PC-3 (cell line): ENCODE measurements around the gene SH3RF1. TPM values are rescaled to one million over a fixed set of nuclear protein-coding genes. Genes with fewer than 3 reads are reported as not detected.

ENCODE experiments used
- ATAC-seq: fragments of 200-7000 bp; cut with Tn5 transposase; 2 replicates; pipeline ENCODE4 v1.9.1; 2020; ENCODE audit warnings: mild to moderate bottlenecking, moderate library complexity
- BruUV-seq: library from RNA; stranded (reverse); fragments of 400-500 nt; replicated peaks from 2 replicates; lab custom pipeline; 2021; lab: Mats Ljungman, UMichigan
- CTCF ChIA-PET: fragments of 300-600 bp; sonication (Branson Sonifier 250); formaldehyde crosslinking; loops from one replicate; lab custom pipeline; 2022; ENCODE audit warnings: antibody characterized with exemption; lab: Charles Lee
- POLR2A ChIA-PET: fragments of 300-600 bp; sonication (Branson Sonifier 250); formaldehyde crosslinking; loops from one replicate; lab custom pipeline; 2022; ENCODE audit warnings: antibody characterized with exemption; ENCODE audit not compliant: unreplicated experiment; lab: Charles Lee
- DNase-seq: peaks from one replicate; pipeline ENCODE4 v3.0.0-alpha.2; 2015
- H2AFZ ChIP-seq: fragments of 300-600 bp; sonication (generic); 2 replicates; pipeline ENCODE4 v1.6.0; 2016; ENCODE audit warnings: antibody characterized with exemption, low read length
- H3F3A ChIP-seq: fragments of 300-600 bp; sonication (generic); one replicate; pipeline ENCODE4 v1.6.0; 2017; ENCODE audit warnings: antibody characterized with exemption, low read length, control low read depth, mild to moderate bottlenecking; ENCODE audit not compliant: unreplicated experiment
- H3K27ac ChIP-seq: fragments of 300-600 bp; sonication (generic); 2 replicates; pipeline ENCODE4 v1.5.1; 2016; ENCODE audit warnings: mild to moderate bottlenecking, low read length
- H3K27me3 ChIP-seq: fragments of 300-600 bp; sonication (generic); 2 replicates; pipeline ENCODE4 v1.6.1; 2016; ENCODE audit warnings: low read length, mixed read lengths
- H3K36me3 ChIP-seq: fragments of 300-600 bp; sonication (generic); 2 replicates; pipeline ENCODE4 v1.6.1; 2016; ENCODE audit warnings: low read depth, mixed run types, low read length, mixed read lengths
- H3K4me1 ChIP-seq: fragments of 300-600 bp; sonication (generic); 2 replicates; pipeline ENCODE4 v1.5.1; 2016; ENCODE audit warnings: low read length; ENCODE audit not compliant: insufficient read depth
- H3K4me2 ChIP-seq: fragments of 300-600 bp; sonication (generic); 2 replicates; pipeline ENCODE4 v1.6.0; 2016; ENCODE audit warnings: low read length
- H3K4me3 ChIP-seq: fragments of 300-600 bp; sonication (generic); 2 replicates; pipeline ENCODE4 v1.5.1; 2016; ENCODE audit warnings: mild to moderate bottlenecking, low read length, mixed read lengths
- H3K79me2 ChIP-seq: fragments of 300-600 bp; sonication (generic); 2 replicates; pipeline ENCODE4 v1.6.1; 2017; ENCODE audit warnings: low read length, mixed read lengths
- H3K9ac ChIP-seq: fragments of 300-600 bp; sonication (generic); 2 replicates; pipeline ENCODE4 v1.6.0; 2016; ENCODE audit warnings: mild to moderate bottlenecking, low read length
- H3K9me2 ChIP-seq: fragments of 300-600 bp; sonication (generic); replicated peaks from 2 replicates; pipeline ENCODE4 v1.6.1; 2016; ENCODE audit warnings: mixed run types, low read length, mixed read lengths
- H3K9me3 ChIP-seq: fragments of 300-600 bp; sonication (generic); 2 replicates; pipeline ENCODE4 v1.6.1; 2016; ENCODE audit warnings: low read length, mixed read lengths
- H4K20me1 ChIP-seq: fragments of 300-600 bp; sonication (generic); 2 replicates; pipeline ENCODE4 v1.6.1; 2016; ENCODE audit warnings: low read length, mixed read lengths
- CTCF ChIP-seq: fragments of 300-600 bp; sonication (generic); conservative IDR thresholded peaks from 2 replicates; pipeline ENCODE4 v1.5.1; 2017; ENCODE audit warnings: antibody characterized with exemption, low read depth, mild to moderate bottlenecking, low read length
- EZH2 ChIP-seq: fragments of 300-600 bp; sonication (generic); IDR thresholded peaks from one replicate; pipeline ENCODE4 v1.6.1; 2017; ENCODE audit warnings: antibody characterized with exemption, mild to moderate bottlenecking, low read length; ENCODE audit not compliant: unreplicated experiment
- EZH2phosphoT487 ChIP-seq: fragments of 300-600 bp; sonication (generic); IDR thresholded peaks from 2 replicates; pipeline ENCODE4 v1.6.1; 2018; ENCODE audit warnings: mild to moderate bottlenecking, antibody characterized with exemption, low read length, borderline replicate concordance
- intact Hi-C: fragments of 100-400 bp; cut with micrococcal nuclease; formaldehyde crosslinking; loops from 2 replicates; pipeline ENCODE4 v1.9.0; 2023
- total RNA-seq: library from RNA; depleted of rRNA; stranded (reverse); fragments of >200 nt; gene quantifications from 2 replicates; pipeline ENCODE4 v1.2.3, GENCODE V29; 2014

SH3RF1 gene
- total RNA-seq, 1 experiment from 2014 or later, result 21.0 TPM

DNA sequence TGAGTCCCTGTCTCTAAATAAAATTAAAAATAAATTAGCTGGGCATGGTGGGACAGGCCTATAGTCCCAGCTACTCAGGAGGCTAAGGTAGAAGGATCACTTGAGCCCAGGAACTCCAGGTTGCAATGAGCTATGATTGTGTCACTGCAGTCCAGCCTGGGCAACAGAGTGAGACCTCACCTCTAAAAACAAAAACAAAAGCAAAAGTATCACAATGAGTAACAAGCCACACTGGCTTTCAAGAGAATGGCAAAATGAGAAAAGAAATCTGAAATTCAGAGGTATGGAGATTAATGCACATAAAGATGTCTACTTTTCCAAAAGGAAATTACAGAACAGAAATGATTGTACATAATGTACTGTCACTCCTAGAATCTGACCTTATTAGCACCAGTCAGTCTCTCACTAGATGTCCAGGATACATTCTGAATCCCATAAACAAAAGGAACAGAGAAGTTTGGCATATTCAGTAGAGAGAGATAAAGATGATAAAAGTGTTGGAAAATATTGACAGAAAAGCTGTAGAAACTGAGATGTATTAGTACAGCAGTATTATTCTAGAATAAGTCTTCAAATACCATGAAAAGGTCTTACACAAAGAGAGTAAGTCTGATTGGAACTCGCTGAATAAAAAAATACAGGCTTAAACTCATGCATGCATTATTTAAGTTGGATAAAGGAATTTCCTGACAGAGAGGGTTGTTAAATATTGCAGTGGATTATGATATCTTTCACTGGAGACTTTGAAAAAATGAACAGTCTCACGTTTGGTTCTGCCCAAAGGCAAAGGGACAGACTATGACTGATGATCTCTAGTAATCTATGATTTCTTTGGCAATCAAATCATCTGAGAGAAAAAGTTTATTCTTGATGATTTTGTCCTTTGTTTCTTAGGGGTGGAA lies 102.5 kb downstream of the SH3RF1 start:
- Histone ChIP-seq H3K36me3 (peaks cover 4% of the 10 kb centered on the region; the same call in 1 of the 2 replicates), H3K4me3 (no peak overlapping the region), H3K9me2 (no peaks in the 10 kb centered on the region), H3K27me3 (no peaks in the 10 kb centered on the region), H3K27ac (no peak overlapping the region), H4K20me1 (0 out of 2 replicates have a peak, but pooled peaks cover 2% of the 10 kb centered on the region), H3K4me1 (peaks cover 6% of the 10 kb centered on the region; the same call in 1 of the 2 replicates), H3K79me2 (peaks cover 96% of the 10 kb centered on the region), H3K9ac (no peak overlapping the region), H3K4me2 (no peak overlapping the region), H3K9me3 (no peaks in the 10 kb centered on the region), H3F3A (no peaks in the 10 kb centered on the region), H2AFZ (no peak overlapping the region)
- no peak for TF ChIP-seq EZH2
- no peak for TF ChIP-seq CTCF
- TF ChIP-seq EZH2phosphoT487, result no peak
- ChIA-PET CTCF (no interaction called here), POLR2A (no interaction called here)
- intact Hi-C loops, result no loop called here
- no peak for DNase-seq
- ATAC-seq, result no peak
- no TSS peak for BruUV-seq

GRCh38 chr4:169164669-169165415 lies 105.9 kb downstream of the SH3RF1 start:
- Histone ChIP-seq H3K9me3 (no peaks in the 10 kb centered on the region), H2AFZ (no peak overlapping the region), H4K20me1 (no peaks in the 10 kb centered on the region; the same call in 1 of the 2 replicates), H3K79me2 (peaks cover 97% of the 10 kb centered on the region), H3K9me2 (no peaks in the 10 kb centered on the region), H3K9ac (no peak overlapping the region), H3K4me3 (no peak overlapping the region), H3K27me3 (no peaks in the 10 kb centered on the region), H3K4me1 (peaks cover under 1% of the 10 kb centered on the region; the same call in 1 of the 2 replicates), H3F3A (no peaks in the 10 kb centered on the region), H3K36me3 (peaks cover 4% of the 10 kb centered on the region; the same call in 1 of the 2 replicates), H3K4me2 (no peak overlapping the region), H3K27ac (no peak overlapping the region)
- ChIA-PET CTCF (no interaction called here), POLR2A (no interaction called here)
- DNase-seq (no peak), ATAC-seq (no peak)
- intact Hi-C loops, result no loop called here
- TF ChIP-seq EZH2phosphoT487 (no peak), EZH2 (no peak), CTCF (no peak)
- no TSS peak for BruUV-seq
